Activated T-helper 17 cell treated with anti-CD3 and anti-CD28 coated beads, Interleukin-2, amount 50 U/mL, for 72 hours (primary cell): ENCODE data around the gene OR6K2. TPM values are rescaled to one million over a fixed set of nuclear protein-coding genes. Genes with fewer than 3 reads are reported as not detected.

ENCODE experiments used
- ATAC-seq: fragments of 150-1000 bp; cut with Tn5 transposase; replicated peaks from 2 replicates; pipeline ENCODE4 v1.10.0; 2021; ENCODE audit warnings: mild to moderate bottlenecking, moderate library complexity
- H3K27ac Mint-ChIP-seq: one replicate; pipeline ENCODE4 v1.8.0; 2022; ENCODE audit warnings: mixed read lengths
- H3K27me3 Mint-ChIP-seq: one replicate; pipeline ENCODE4 v1.8.0; 2022; ENCODE audit warnings: mixed read lengths
- H3K36me3 Mint-ChIP-seq: one replicate; pipeline ENCODE4 v1.8.0; 2022; ENCODE audit warnings: low read depth, mild to moderate bottlenecking, mixed read lengths
- H3K4me1 Mint-ChIP-seq: one replicate; pipeline ENCODE4 v1.8.0; 2022; ENCODE audit warnings: mixed read lengths
- H3K4me3 Mint-ChIP-seq: one replicate; pipeline ENCODE4 v1.8.0; 2022; ENCODE audit warnings: mild to moderate bottlenecking, mixed read lengths
- H3K9me3 Mint-ChIP-seq: one replicate; pipeline ENCODE4 v1.8.0; 2022; ENCODE audit warnings: mixed read lengths
- total RNA-seq, 2 donors: library from RNA; stranded (reverse); gene quantifications; one replicate each; pipeline ENCODE4 v1.2.3, GENCODE V29; 2022

The OR6K2 gene
- total RNA-seq, 2 donors from 2014 or later: not detected

GRCh38 chr1:158654086-158654485 is 46.4 kb downstream of the OR6K2 start:
- peaks cover 6% of the 10 kb centered on the region for H3K4me1 Mint-ChIP-seq
- no peak for ATAC-seq
- no peak overlapping the region for H3K27ac Mint-ChIP-seq
- H3K36me3 Mint-ChIP-seq: no peaks in the 10 kb centered on the region
- H3K27me3 Mint-ChIP-seq: no peaks in the 10 kb centered on the region
- H3K4me3 Mint-ChIP-seq: no peak overlapping the region
- H3K9me3 Mint-ChIP-seq: no peaks in the 10 kb centered on the region

DNA sequence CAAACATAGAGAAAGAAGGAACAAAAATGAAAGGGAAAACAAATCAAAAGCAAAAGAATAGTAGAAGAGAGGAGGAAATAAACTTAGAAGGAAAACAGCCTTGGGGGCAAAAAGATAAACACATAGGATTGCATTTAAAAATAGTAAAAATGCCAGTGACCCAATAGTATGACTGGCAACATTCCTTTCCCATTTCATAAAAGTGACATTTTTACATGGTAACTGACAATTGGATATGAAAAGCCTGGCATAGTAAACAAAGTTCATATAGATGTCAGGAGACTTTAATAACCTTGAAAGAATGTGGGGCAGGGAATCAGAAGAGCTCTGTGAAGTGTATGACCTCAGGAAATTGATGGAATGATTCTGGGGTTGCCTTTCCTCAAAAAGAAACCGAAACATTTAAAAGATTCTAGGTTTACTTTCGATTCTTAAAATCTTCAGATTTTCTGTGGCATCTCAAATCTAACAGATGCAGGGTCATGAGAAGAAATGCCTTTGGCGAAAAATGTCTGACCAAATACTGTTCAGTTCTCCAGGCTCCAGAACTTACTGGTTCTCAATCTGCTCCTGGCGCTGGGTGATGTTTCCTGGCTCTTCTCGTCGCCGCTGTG is 47.6 kb downstream of the OR6K2 start:
- no peak overlapping the region for H3K27ac Mint-ChIP-seq
- H3K4me3 Mint-ChIP-seq: no peak overlapping the region
- no peaks in the 10 kb centered on the region for H3K9me3 Mint-ChIP-seq
- ATAC-seq: no peak
- peaks cover 6% of the 10 kb centered on the region for H3K4me1 Mint-ChIP-seq
- no peaks in the 10 kb centered on the region for H3K36me3 Mint-ChIP-seq
- H3K27me3 Mint-ChIP-seq: no peaks in the 10 kb centered on the region

Other genes starting within 250 kb of the OR6K2 start
- not detected for gene OR10K1, start 238.8 kb downstream of the OR6K2 start, total RNA-seq
- not detected for gene OR10R2, start 228.4 kb downstream of the OR6K2 start, total RNA-seq
- gene OR6Y1, start 146.2 kb downstream of the OR6K2 start, total RNA-seq: not detected
- gene OR6P1, start 130.1 kb downstream of the OR6K2 start, total RNA-seq: not detected
- gene OR10X1, start 120.8 kb downstream of the OR6K2 start, total RNA-seq: not detected
- gene OR10Z1, start 95.4 kb downstream of the OR6K2 start, total RNA-seq: not detected
- gene SPTA1, start 13.9 kb downstream of the OR6K2 start, total RNA-seq: under 1 TPM in 1 of 2 donors, not detected in 1; 0.42 TPM
- not detected for gene OR6K3, start 20.1 kb upstream of the OR6K2 start, total RNA-seq
- gene OR6K6, start 54.1 kb upstream of the OR6K2 start, total RNA-seq: not detected
- not detected for gene OR6N1, start 71.5 kb upstream of the OR6K2 start, total RNA-seq
- gene OR6N2, start 80.6 kb upstream of the OR6K2 start, total RNA-seq: not detected
- gene MNDA, start 130.7 kb upstream of the OR6K2 start, total RNA-seq: not detected
- gene PYHIN1, start 230.9 kb upstream of the OR6K2 start, total RNA-seq: 10 to 100 TPM; 19.6 to 27.8 TPM